Activated CD8-positive, alpha-beta memory T cell treated with anti-CD3 and anti-CD28 coated beads for 1 hour (primary cell): ENCODE measurements around the gene TCERG1L.
"Not testable (repeated sequence)": the region's sequence is repeated elsewhere in the genome, so short reads cannot be mapped to it uniquely, and the experiment has no call there.

ENCODE experiments used
- DNase-seq, 2 donors: peaks; one replicate each; pipeline ENCODE4 v3.0.0-alpha.2; 2020; ENCODE audit warnings: low read depth in 1 of 2; ENCODE audit errors: extremely low read depth in 1 of 2

TCERG1L gene

GRCh38 chr10:131113709-131114291 is 197.7 kb downstream of the TCERG1L start:
- DNase-seq = no peak

GRCh38 chr10:131113165-131113564 is 198.4 kb downstream of the TCERG1L start:
- DNase-seq = no peak

GRCh38 chr10:131112691-131113090 is 198.8 kb downstream of the TCERG1L start:
- DNase-seq = no peak

DNA sequence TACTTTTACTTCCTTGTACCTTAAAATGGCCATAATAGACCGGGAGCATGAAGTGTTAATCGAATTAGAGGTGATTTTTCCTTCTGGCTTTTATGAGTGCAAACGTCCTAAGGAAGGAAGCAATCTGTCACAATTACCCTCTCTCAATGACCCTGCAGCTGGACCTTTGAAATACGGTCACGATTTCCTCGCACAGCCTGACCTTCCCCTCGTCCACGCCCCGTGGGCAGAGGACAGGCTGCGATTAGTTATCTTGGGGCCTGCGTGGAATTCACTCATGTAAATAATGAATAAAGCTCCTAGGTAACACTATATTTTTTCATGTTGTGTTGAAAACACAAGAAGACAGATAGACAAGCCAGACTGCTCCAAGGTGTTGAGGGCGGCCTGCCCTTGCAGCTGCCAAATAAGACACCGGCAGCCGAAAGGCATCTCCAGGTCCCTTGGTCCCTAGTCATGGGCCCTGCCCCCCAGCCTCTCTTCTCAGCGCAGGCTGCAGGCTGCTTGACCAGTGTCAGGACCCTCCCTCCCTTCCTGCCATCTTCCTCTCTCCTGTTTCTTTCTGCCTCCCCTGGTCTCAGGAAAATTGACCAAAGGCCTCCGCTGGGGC is 199.9 kb downstream of the TCERG1L start:
- no peak for DNase-seq

- DNase-seq = no peak
Measured at GRCh38 chr10:131111007-131111406, 200.5 kb downstream of the TCERG1L start.

GRCh38 chr10:131110241-131110783 is 201.2 kb downstream of the TCERG1L start:
- DNase-seq = no peak

DNA sequence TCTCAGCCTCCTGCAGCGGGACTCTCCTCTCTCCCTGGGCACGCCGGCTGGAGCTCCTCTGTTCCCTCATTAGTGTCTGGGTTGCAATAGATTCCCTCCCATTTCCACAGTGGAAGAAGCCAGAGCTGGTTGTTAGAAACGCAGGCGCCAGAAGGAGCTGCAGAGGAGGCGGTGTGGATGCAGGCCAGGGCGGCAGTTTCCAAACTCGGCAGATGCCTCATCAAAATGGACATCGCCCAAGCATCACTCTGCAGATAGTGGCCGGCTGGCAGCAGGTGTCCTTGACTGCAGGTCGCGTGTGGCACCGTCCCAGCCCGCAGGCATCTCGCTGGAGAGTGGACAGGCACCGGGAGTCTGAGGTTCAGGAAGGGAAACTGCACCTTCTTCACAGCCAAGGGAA is 201.8 kb downstream of the TCERG1L start:
- DNase-seq = no peak

- no peak for DNase-seq
Measured at GRCh38 chr10:131109291-131109690, 202.2 kb downstream of the TCERG1L start.

DNA sequence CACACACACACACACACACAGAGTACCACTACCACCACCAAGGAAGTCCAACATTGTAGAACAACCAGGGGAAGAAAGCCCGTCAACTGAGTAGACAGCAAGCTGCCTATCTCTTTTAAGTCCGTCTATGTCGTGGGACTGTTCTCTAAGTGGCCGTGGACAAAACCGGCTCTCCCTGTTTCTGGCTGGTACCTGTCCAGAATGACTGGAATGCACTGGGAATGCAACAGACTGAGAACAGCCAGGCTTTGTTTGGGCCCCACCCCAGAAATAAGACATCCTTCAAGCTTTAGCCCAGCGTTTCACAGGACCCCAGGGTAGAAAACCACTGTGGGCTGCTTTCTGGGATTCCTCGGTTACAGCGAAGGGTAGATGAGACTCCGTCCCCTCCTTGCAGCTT is 203.6 kb downstream of the TCERG1L start:
- DNase-seq = no peak

DNA sequence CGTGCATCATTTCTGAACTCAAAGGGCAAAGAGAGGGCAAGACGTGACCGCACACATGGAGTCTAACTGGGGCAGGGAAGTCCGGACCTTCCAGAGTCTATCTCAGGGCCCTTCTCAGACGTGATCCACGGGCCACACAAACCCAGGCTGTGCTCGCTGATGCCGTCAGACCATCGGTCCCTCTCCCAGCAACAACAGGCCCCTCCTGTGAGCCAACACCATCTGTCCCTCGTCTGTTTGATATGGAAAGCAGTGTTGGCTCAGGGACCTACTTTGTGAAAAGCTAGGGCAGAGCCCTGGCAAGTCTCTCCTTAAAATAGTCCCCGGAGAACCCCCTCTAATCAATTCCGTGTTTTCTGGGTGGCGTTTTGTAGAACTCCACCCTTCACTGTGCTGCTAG is 208.8 kb downstream of the TCERG1L start:
- DNase-seq = no peak

GRCh38 chr10:131102147-131102546 is 209.4 kb downstream of the TCERG1L start:
- no peak for DNase-seq

DNA sequence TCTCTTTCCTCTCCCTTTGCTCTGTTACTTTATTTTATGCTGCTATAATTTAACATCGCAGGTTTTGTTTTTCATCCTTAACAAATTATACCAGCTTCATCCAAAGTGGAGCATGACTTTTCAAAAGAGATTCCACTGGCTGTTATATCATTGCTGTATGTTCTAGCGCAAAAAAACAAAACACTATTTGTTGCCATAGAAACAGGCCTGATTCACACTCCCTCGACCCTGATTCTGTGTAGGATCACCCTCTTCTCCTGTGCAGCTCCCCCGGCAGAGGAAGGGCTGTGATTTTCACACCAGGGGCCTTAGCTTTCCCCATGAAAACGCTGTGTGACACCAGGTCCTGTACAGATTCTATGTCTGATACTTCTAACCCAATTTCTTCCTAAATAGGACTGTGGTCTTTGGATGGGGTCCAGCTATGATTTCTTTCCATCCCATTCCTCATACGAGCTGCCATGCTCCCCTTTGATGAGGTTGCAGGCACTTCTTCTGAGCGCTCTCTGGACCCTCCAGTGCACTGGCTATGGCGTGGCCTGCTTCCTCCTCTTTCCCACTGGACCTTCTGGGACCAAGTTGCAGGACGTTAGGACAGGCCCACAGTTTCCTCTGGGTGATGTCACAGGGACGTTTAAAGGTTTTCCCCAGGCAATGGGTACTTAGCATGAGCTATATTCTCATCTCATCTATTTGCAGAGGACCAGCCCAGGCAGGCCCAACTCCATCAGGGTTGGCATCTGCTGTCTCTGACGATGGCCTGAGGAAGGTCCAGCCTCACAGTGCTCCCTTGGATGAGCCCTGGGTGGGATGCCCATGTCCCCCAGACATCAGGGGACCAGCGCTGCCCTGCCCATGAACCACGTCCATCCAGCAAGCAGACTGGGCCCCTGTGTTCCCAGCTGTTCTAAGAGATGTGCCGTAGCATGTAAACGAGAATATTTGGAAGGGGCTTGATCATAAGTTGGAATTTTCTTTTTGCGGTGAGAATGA is 210.8 kb downstream of the TCERG1L start:
- not testable (repeated sequence) for DNase-seq

- no peak for DNase-seq
Measured at GRCh38 chr10:131099028-131099726, 212.3 kb downstream of the TCERG1L start.

- DNase-seq = no peak
Measured at GRCh38 chr10:131098416-131098952, 213.0 kb downstream of the TCERG1L start.

DNA sequence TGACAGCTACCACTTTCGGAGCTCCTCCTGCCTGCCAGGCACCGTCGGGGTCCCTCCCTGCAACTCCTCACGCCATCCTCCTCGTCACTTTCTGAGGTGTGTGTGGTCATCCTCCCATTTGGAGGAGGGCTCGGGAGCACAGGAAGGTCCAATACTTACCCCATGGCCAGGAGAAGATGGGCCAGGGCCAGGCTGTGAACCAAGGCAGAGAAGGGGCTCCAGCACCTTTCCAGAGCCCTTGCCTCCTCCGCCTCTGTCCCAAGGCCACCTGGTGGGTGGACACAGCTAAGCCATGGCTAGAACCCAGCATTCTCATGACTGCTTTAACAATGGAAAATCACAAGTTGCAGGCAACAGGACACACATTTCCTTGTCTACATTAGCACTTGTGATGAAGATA is 215.5 kb downstream of the TCERG1L start:
- no peak for DNase-seq

- no peak for DNase-seq
Measured at GRCh38 chr10:131095313-131095580, 216.3 kb downstream of the TCERG1L start.

DNA sequence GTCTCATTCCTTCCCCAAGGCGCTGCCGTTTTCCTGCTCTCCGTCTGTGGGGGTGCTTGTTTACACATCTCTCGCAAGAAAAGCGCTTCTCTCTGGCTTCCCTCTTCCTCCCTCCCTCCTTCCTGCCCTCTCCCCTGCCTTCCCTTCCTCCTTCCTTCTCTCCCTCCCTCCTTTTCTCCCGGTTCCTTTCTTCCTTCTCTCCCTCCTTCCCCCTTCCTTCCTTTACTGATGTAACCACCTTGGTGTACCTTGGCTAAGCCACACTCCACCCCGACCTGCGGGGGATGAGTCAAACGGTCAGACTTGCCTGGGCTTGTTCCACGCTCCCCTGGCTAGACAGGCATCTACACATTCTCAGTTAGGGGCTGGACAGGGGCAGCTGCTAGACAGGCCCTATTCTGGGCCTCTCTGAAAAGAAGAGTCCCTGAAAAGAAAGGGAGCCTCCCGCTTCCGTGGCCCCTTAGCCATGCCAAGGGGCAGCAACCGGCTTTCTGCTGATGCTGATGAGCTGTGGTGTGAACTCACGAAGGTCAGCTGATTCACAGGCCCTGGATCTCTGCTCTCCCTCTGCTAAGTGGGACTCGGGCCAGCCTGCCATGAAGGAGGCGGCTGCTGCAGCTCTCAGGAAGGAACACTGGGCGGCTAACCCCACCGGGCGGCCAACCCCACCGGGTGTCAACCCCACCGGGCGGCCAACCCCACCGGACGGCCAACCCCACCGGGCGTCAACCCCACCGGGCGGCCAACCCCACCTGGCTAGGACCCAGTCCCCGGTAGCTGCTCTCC is 216.8 kb downstream of the TCERG1L start:
- no peak for DNase-seq

DNA sequence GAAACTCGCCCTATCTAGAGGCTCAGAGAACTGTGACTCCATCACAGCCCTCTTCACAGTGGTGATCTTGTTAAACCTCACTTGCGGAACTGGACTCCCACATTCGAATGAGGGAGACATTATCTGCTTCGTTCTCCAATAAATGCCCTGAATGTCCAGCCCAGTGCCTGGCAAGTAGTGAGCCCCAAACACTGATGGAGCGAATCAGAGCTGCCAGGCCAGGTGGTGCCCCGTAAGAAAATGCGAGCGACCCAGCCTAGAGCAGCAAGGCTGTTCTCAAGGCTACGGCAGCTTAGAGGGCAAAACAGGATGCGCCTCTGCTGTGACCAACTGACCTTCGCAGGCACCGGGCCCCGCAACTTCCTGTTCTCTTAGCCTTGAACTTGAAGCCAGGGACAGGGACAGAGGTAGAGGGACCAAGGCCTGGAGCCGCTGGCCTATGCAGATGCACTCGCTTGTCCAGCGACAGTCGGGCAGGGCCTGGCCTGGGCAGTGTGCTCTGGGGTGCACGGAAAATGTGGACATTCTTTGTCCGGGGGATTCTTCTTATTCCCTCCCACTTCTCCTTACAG is 217.6 kb downstream of the TCERG1L start:
- no peak for DNase-seq

DNA sequence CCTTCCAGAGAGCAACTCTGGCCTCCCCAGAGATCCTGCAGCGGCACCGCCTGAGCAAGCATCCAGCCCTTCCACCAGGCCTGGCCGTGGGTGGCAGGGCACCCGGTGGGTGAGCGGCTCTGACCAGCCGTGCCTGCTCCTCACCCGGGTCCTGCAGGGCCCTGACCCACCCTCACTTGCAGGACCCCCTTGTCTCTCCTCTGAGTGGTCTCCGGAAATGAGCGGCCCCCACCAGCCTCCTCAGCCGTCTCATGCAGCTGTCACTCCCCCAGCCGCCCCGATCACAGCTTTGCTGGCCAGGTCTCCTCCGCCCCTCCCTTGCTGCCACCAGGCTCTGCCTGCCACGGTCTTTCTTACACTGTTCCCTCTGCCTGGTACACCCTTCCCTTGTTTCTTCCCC is 218.2 kb downstream of the TCERG1L start:
- no peak for DNase-seq

- DNase-seq = no peak
Measured at GRCh38 chr10:131092876-131093275, 218.6 kb downstream of the TCERG1L start.
